K562 (cell line): ENCODE data around the gene RBM27. TPM values are rescaled to one million over a fixed set of nuclear protein-coding genes. Genes with fewer than 3 reads are reported as not detected.

Source experiments
- ATAC-seq: fragments of 200-7000 bp; cut with Tn5 transposase; 3 replicates; pipeline ENCODE4 v1.9.1; 2020; ENCODE audit warnings: moderate library complexity
- BruUV-seq: library from RNA; stranded (reverse); fragments of 400-500 nt; replicated peaks from 2 replicates; lab custom pipeline; 2021; lab: Mats Ljungman, UMichigan
- CTCF ChIA-PET: fragments of 300-600 bp; formaldehyde crosslinking; extraction: SDS; loops from one replicate; lab custom pipeline; 2021; ENCODE audit warnings: low intra/inter-chr PET ratio; lab: Yijun Ruan, JAX
- POLR2A ChIA-PET: fragments of 300-600, 350-650 bp; sonication (Branson Sonifier 250); formaldehyde crosslinking; extraction: SDS; loops from one replicate; lab custom pipeline; 2021; ENCODE audit warnings: antibody characterized with exemption, inconsistent platforms; lab: Yijun Ruan, JAX
- DNase-seq, 4 experiments: peaks; one replicate each; pipeline versions ENCODE4 v3.0.0 to v3.0.0-alpha.2; 2011 to 2018; ENCODE audit warnings: low spot score in 3 of 4, mixed read lengths in 3 of 4; ENCODE audit errors: extremely low read depth in 1 of 4
- FAIRE-seq: peaks from 2 replicates; lab custom pipeline; 2011; peaks lifted over from hg19 to GRCh38; lab: Jason Lieb, UNC
- H2AFZ ChIP-seq: 2 replicates; pipeline ENCODE4 v1.6.0; 2011; ENCODE audit warnings: low read depth, low read length, control low read depth, inconsistent platforms
- H3K27ac ChIP-seq: fragments of 200-600 bp; 3 replicates; pipeline ENCODE4 v1.8.0; 2011; ENCODE audit warnings: low read depth, mild to moderate bottlenecking, control low read depth, inconsistent platforms, low read length, moderate library complexity, mixed read lengths; ENCODE audit errors: extremely low read depth
- H3K27me3 ChIP-seq, 2 experiments: fragments of 300-600 bp in 1 of 2; 2 replicates in 1 of 2; 3 replicates in 1 of 2; pipeline versions ENCODE4 v1.6.0 to v1.8.0; 2011; ENCODE audit warnings: inconsistent platforms in 2 of 2, low read length in 2 of 2, mild to moderate bottlenecking in 1 of 2, mixed read lengths in 1 of 2, moderate library complexity in 1 of 2; ENCODE audit not compliant: control insufficient read depth in 2 of 2, insufficient read depth in 2 of 2
- H3K36me3 ChIP-seq: fragments of 300-600 bp; 3 replicates; pipeline ENCODE4 v1.8.0; 2011; ENCODE audit warnings: mild to moderate bottlenecking, low read length, inconsistent platforms; ENCODE audit not compliant: control insufficient read depth, insufficient read depth
- H3K4me1 ChIP-seq, 2 experiments: fragments of 200-600 bp in 1 of 2; replicated peaks in 1 of 2; 2 replicates in 1 of 2; 3 replicates in 1 of 2; pipeline versions ENCODE4 v1.5.1 to v1.8.0; 2011; ENCODE audit warnings: inconsistent platforms in 2 of 2, low read length in 2 of 2, mild to moderate bottlenecking in 1 of 2, mixed read lengths in 1 of 2, moderate library complexity in 1 of 2; ENCODE audit not compliant: control insufficient read depth in 2 of 2, insufficient read depth in 2 of 2
- H3K4me2 ChIP-seq: 2 replicates; pipeline ENCODE4 v1.6.1; 2011; ENCODE audit warnings: low read length, control low read depth, inconsistent platforms, mixed read lengths; ENCODE audit not compliant: insufficient read depth
- H3K4me3 ChIP-seq: fragments of 200-600 bp; sonication (generic), shearing (Covaris generic); 2 replicates; pipeline ENCODE4 v1.5.1; 2016; ENCODE audit warnings: control low read depth, inconsistent platforms
- H3K79me2 ChIP-seq: fragments of 200-600 bp; 3 replicates; pipeline ENCODE4 v1.8.0; 2011; ENCODE audit warnings: low read length, inconsistent platforms; ENCODE audit not compliant: control insufficient read depth, insufficient read depth
- H3K9ac ChIP-seq, 2 experiments: 2 replicates each; pipeline versions ENCODE4 v1.6.0 to v1.6.1; 2011; ENCODE audit warnings: low read depth in 2 of 2, low read length in 2 of 2, control low read depth in 1 of 2, inconsistent platforms in 1 of 2, mild to moderate bottlenecking in 1 of 2, mixed read lengths in 1 of 2; ENCODE audit not compliant: insufficient read depth in 1 of 2
- H3K9me1 ChIP-seq: one replicate; pipeline ENCODE4 v1.6.0; 2011; ENCODE audit warnings: inconsistent platforms, mild to moderate bottlenecking, low read length, moderate library complexity; ENCODE audit not compliant: control insufficient read depth, insufficient read depth
- H3K9me3 ChIP-seq: replicated peaks from 2 replicates; pipeline ENCODE4 v1.5.1; 2011; ENCODE audit warnings: low read depth, low read length, inconsistent platforms; ENCODE audit not compliant: control insufficient read depth, insufficient read depth
- H4K20me1 ChIP-seq: replicated peaks from 2 replicates; pipeline ENCODE4 v1.6.1; 2011; ENCODE audit warnings: low read length, inconsistent platforms, mixed read lengths; ENCODE audit not compliant: control insufficient read depth, insufficient read depth
- MYC ChIP-seq, 2 experiments: fragments of 250-450 bp in 1 of 2; sonication (Bioruptor Pico) in 1 of 2; IDR thresholded peaks; 2 replicates each; pipeline versions ENCODE4 v1.5.1 to v1.6.1; 2012 to 2021; ENCODE audit warnings: low read depth in 2 of 2, borderline replicate concordance in 1 of 2, improper control_type of control experiment in 1 of 2, low read length in 1 of 2, mild to moderate bottlenecking in 1 of 2, moderate library complexity in 1 of 2
- RFX1 ChIP-seq: fragments of 450-650 bp; IDR thresholded peaks from 2 replicates; pipeline ENCODE4 v1.6.1; 2016; ENCODE audit warnings: mild to moderate bottlenecking, moderate library complexity
- SNRNP70 ChIP-seq: fragments of 200-400 bp; formaldehyde crosslinking; optimal IDR thresholded peaks from 2 replicates; pipeline ENCODE3; 2017; ENCODE audit warnings: low read depth, low read length
- SREBF1 ChIP-seq: fragments of 150-350 bp; IDR thresholded peaks from 2 replicates; pipeline ENCODE4 v1.6.1; 2014; ENCODE audit warnings: antibody characterized with exemption, low read depth, low read length, borderline replicate concordance
- SRSF9 ChIP-seq: fragments of 200-400 bp; formaldehyde crosslinking; IDR thresholded peaks from 2 replicates; pipeline ENCODE4 v1.6.1; 2017; ENCODE audit warnings: low read depth, low read length, borderline replicate concordance
- ZNF316 ChIP-seq: fragments of 450-650 bp; IDR thresholded peaks from 2 replicates; pipeline ENCODE4 v1.6.1; 2016
- ZNF408 ChIP-seq: fragments of 250-450 bp; sonication (Bioruptor Pico); IDR thresholded peaks from 2 replicates; pipeline ENCODE4 v1.4.0; 2020; ENCODE audit warnings: low read depth, mild to moderate bottlenecking, moderate library complexity
- ZNF431 ChIP-seq: sonication (generic); formaldehyde crosslinking; IDR thresholded peaks from 2 replicates; pipeline ENCODE4 v1.8.0; 2022; ENCODE audit warnings: mild to moderate bottlenecking, missing genetic modification reagents
- WGBS: fragments of 100-300 bp; shearing (Covaris generic); methylation state at CpG from one replicate; pipeline ENCODE4 v1.1.6; 2016; ENCODE audit warnings: low coverage, mixed read lengths; ENCODE audit not compliant: insufficient coverage; ENCODE audit errors: missing lambda C conversion rate; 5-methylcytosine and 5-hydroxymethylcytosine counted together
- in situ Hi-C: fragments of 300-500 bp; cut with MboI; formaldehyde crosslinking; loops from 4 replicates; pipeline ENCODE4 v1.15.0; 2018; ENCODE audit warnings: inconsistent platforms, mixed read lengths
- intact Hi-C: fragments of 100-400 bp; cut with micrococcal nuclease; formaldehyde crosslinking; loops from 2 replicates; pipeline ENCODE4 v1.14.2; 2022
- polyA plus RNA-seq, 8 experiments: library from polyadenylated mRNA; depleted of rRNA in 4 of 8; stranded (reverse) in 5 of 8; unstranded in 3 of 8; fragments of >200 nt; fragmentation: Nextera tagmentation in 2 of 8; fragmentation: Illumina TruSeq in 1 of 8; extraction: Ambion mirVana in 2 of 8; extraction: Trizol in 1 of 8; gene quantifications; 2 replicates each; pipeline versions ENCODE4 v1.2.1 to v1.2.3, GENCODE V29; 2011 to 2014; ENCODE audit warnings: inconsistent platforms in 1 of 8, missing spikeins in 1 of 8
- total RNA-seq, 7 experiments: library from RNA; depleted of rRNA in 6 of 7; stranded (reverse); fragments of >200 nt in 6 of 7; fragmentation: Illumina TruSeq in 2 of 7; extraction: Trizol in 2 of 7; gene quantifications; 2 replicates each; pipeline versions ENCODE4 v1.2.1 to v1.2.3, GENCODE V29; 2011 to 2021; ENCODE audit warnings: low replicate concordance in 1 of 7
- TF ChIP-seq, protein P1 (sequence below): fragments of 250-450 bp; sonication (Bioruptor Pico); IDR thresholded peaks from 2 replicates; pipeline ENCODE4 v1.6.1; 2021; ENCODE audit warnings: mild to moderate bottlenecking

The RBM27 gene
- total and polyA plus RNA-seq, 9 of the 15 experiments (the other 6 are each of a cell fraction or from before 2014, with no cell fraction given): 5.3 to 45.4 (median 29.1) TPM

DNA sequence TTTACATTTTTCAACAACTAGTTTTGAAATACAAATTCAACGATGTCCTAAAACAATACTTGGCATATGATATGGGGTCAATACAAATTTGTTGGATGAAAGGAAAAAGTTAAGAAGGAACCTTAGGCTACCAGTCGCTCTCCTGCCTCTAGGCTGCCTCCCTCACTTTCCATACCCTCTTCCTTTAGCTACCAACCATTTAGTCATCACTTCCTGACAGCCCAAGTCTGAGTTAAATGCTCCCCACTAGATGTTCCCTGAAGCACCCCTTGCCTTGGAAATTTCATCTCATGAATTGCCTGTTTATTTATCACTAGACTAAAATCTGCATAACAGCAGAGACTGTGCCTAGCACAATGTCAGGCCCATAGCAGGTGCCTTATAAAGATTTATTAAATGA lies 18.2 kb upstream of the RBM27 start (continued):
- TF ChIP-seq SRSF9 (no peak), ZNF431 (CRISPR knock-in tag) (no peak), MYC (IDR thresholded peaks at IDR 0.05; ENCODE audit: low read depth, low read length) (no peak), MYC (CRISPR knock-in tag; IDR thresholded peaks at IDR 0.05; ENCODE audit: borderline replicate concordance, low read depth) (no peak)

GRCh38 chr5:146188358-146188757 lies 15.0 kb upstream of the RBM27 start:
- H3K9ac ChIP-seq: no peak overlapping the region
- in situ Hi-C loops (no loop called here), intact Hi-C loops (no loop called here)
- FAIRE-seq: no peak
- H3K4me3 ChIP-seq: no peak overlapping the region
- POLR2A ChIA-PET: interaction anchor here (0.8 to 1.7 kb wide), 3 partner anchors 9 to 14 kb away, joined by 3 to 4 read pairs (median 3); partner anchors contain the start of gene RBM27
- no peak overlapping the region for H3K4me2 ChIP-seq
- H3K9me3 ChIP-seq: no peaks in the 10 kb centered on the region
- H3K79me2 ChIP-seq: no peaks in the 10 kb centered on the region
- no TSS peak for BruUV-seq
- no peak for DNase-seq
- H3K4me1 ChIP-seq: peaks cover 3 to 4% of the 10 kb centered on the region in 2 experiments; a peak in 4 of 5 replicates
- WGBS: 12% methylated on average over 1 of the region's 1 CpG
- no peaks in the 10 kb centered on the region for H3K9me1 ChIP-seq
- H2AFZ ChIP-seq: no peak overlapping the region
- H3K27me3 ChIP-seq: no peaks in the 10 kb centered on the region
- no peak overlapping the region for H3K27ac ChIP-seq
- CTCF ChIA-PET: no interaction called here
- TF ChIP-seq ZNF408 (no peak), SNRNP70 (no peak), ZNF316 (peak; percentile 25; the same call in 1 of the 2 replicates), SREBF1 (no peak), RFX1 (no peak)
- TF ChIP-seq, protein P1, sequence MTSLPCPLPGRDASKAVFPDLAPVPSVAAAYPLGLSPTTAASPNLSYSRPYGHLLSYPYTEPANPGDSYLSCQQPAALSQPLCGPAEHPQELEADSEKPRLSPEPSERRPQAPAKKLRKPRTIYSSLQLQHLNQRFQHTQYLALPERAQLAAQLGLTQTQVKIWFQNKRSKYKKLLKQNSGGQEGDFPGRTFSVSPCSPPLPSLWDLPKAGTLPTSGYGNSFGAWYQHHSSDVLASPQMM (CRISPR knock-in tag): no peak
- ATAC-seq: no peak
- H4K20me1 ChIP-seq: no peaks in the 10 kb centered on the region
- H3K36me3 ChIP-seq: no peaks in the 10 kb centered on the region
